Thymus (tissue), 11 donors: ENCODE data around the gene RAPGEF3. TPM values are rescaled to one million over a fixed set of nuclear protein-coding genes. Genes with fewer than 3 reads are reported as not detected.

ENCODE experiments used
- DNase-seq, 9 donors: peaks; one replicate each; pipeline ENCODE4 v3.0.0-alpha.2; 2013; ENCODE audit warnings: low spot score in 9 of 9, low read depth in 6 of 9, missing footprints in 1 of 9
- H3K27ac ChIP-seq, 2 donors: one replicate each; pipeline ENCODE4 v1.5.1; 2013; ENCODE audit warnings: control low read depth in 1 of 2, low read depth in 1 of 2, low read length in 1 of 2, mild to moderate bottlenecking in 1 of 2, moderate library complexity in 1 of 2
- H3K27me3 ChIP-seq, 2 donors: one replicate each; pipeline ENCODE4 v1.5.1; 2013; ENCODE audit warnings: low read length in 1 of 2; ENCODE audit not compliant: control insufficient read depth in 2 of 2, insufficient read depth in 1 of 2
- H3K36me3 ChIP-seq, 2 donors: one replicate each; pipeline ENCODE4 v1.5.1; 2013; ENCODE audit warnings: low read length in 1 of 2, mild to moderate bottlenecking in 1 of 2, moderate library complexity in 1 of 2; ENCODE audit not compliant: control insufficient read depth in 2 of 2, insufficient read depth in 2 of 2
- H3K4me1 ChIP-seq, 2 donors: one replicate each; pipeline ENCODE4 v1.5.1; 2013; ENCODE audit warnings: low read length in 2 of 2; ENCODE audit not compliant: control insufficient read depth in 2 of 2, insufficient read depth in 2 of 2
- H3K4me3 ChIP-seq, 2 donors: one replicate each; pipeline ENCODE4 v1.5.1; 2013; ENCODE audit warnings: low read length in 2 of 2, control low read depth in 1 of 2, mild to moderate bottlenecking in 1 of 2
- H3K9me3 ChIP-seq, 2 donors: one replicate each; pipeline ENCODE4 v1.5.1; 2013; ENCODE audit warnings: low read length in 1 of 2, mild to moderate bottlenecking in 1 of 2; ENCODE audit not compliant: control insufficient read depth in 2 of 2, insufficient read depth in 1 of 2
- WGBS: extraction: QIAGEN DNeasy Blood & Tissue Kit; methylation state at CpG from one replicate; pipeline ENCODE4 v1.1.7; 2013; 5-methylcytosine and 5-hydroxymethylcytosine counted together
- polyA plus RNA-seq: library from polyadenylated mRNA; stranded (reverse); fragments of 200-250 nt; gene quantifications from one replicate; pipeline ENCODE4 v1.2.3, GENCODE V29; 2013
- total RNA-seq: library from RNA; stranded (reverse); fragments of 120-200 nt; gene quantifications from one replicate; pipeline ENCODE4 v1.2.4, GENCODE V29; 2013
- donor health status: healthy.

RAPGEF3 gene
- total and polyA plus RNA-seq, 2 donors = 1.6 to 20.9 TPM

- DNase-seq = no peak
- no peaks in the 10 kb centered on the region for H3K27me3 ChIP-seq
- peaks cover 79 to 91% of the 10 kb centered on the region in 2 donors for H3K4me1 ChIP-seq
- peaks cover 94 to 99% of the 10 kb centered on the region in 2 donors for H3K36me3 ChIP-seq
- no peak overlapping the region for H3K4me3 ChIP-seq
- 81% methylated on average over 7 of the region's 7 CpGs for WGBS
- peak overlapping the region; percentile 2 to 55 for H3K27ac ChIP-seq
- H3K9me3 ChIP-seq = no peaks in the 10 kb centered on the region
Observed at GRCh38 chr12:47801170-47801903, 42.7 kb upstream of the RAPGEF3 start.

DNA sequence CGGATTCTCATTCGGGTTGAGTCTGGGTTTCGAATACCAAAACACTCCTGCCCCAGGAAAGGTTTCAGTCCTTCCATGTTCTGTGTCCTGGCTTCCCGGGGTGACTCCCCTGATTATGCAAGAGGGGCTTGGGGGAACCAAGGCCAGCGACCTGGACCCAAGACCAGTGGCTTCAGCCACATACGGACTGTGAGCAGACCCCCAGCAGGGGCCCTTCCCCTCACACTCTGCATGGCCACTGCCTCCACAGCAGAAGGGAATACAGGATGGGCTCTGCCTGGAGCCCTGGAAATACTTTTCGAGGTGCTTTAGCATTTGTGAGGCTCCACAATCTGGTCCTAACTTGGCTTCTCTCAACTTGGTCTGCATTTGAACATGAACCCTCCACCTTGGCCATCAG is 41.9 kb upstream of the RAPGEF3 start:
- no peak for DNase-seq
- Histone ChIP-seq H3K4me1 (peaks cover 72 to 84% of the 10 kb centered on the region in 2 donors), H3K27me3 (no peaks in the 10 kb centered on the region), H3K9me3 (no peaks in the 10 kb centered on the region), H3K4me3 (no peak overlapping the region), H3K36me3 (peaks cover 96 to 99% of the 10 kb centered on the region in 2 donors), H3K27ac (peak overlapping the region in 1 of 2 donors; percentile 31)
- 97% methylated on average over 7 of the region's 7 CpGs for WGBS

- no peak overlapping the region for H3K4me3 ChIP-seq
- 95% methylated on average over 7 of the region's 7 CpGs for WGBS
- H3K4me1 ChIP-seq = peaks cover 64 to 72% of the 10 kb centered on the region in 2 donors
- no peak for DNase-seq
- H3K27me3 ChIP-seq = no peaks in the 10 kb centered on the region
- peak overlapping the region; percentile 25 to 79 for H3K27ac ChIP-seq
- no peaks in the 10 kb centered on the region for H3K9me3 ChIP-seq
- H3K36me3 ChIP-seq = peaks cover 96 to 99% of the 10 kb centered on the region in 2 donors
Observed at GRCh38 chr12:47799357-47799955, 40.8 kb upstream of the RAPGEF3 start.

GRCh38 chr12:47798382-47798948 is 39.8 kb upstream of the RAPGEF3 start:
- Histone ChIP-seq H3K4me1 (peaks cover 54 to 62% of the 10 kb centered on the region in 2 donors), H3K27me3 (no peaks in the 10 kb centered on the region), H3K36me3 (peaks cover 96 to 99% of the 10 kb centered on the region in 2 donors), H3K27ac (peak overlapping the region; percentile 53 to 79), H3K9me3 (no peaks in the 10 kb centered on the region), H3K4me3 (no peak overlapping the region)
- WGBS = 44% methylated on average over 17 of the region's 17 CpGs
- DNase-seq = peak in 3 of 9 donors; percentile 46 to 69 (median 61)

- DNase-seq = peak in 3 of 9 donors; percentile 51 to 69 (median 52)
- Histone ChIP-seq H3K27ac (peak overlapping the region; percentile 25 to 79), H3K4me3 (no peak overlapping the region), H3K36me3 (peaks cover 94 to 99% of the 10 kb centered on the region in 2 donors), H3K9me3 (no peaks in the 10 kb centered on the region), H3K4me1 (peaks cover 44 to 52% of the 10 kb centered on the region in 2 donors), H3K27me3 (no peaks in the 10 kb centered on the region)
- 82% methylated on average over 10 of the region's 10 CpGs for WGBS
Observed at GRCh38 chr12:47797441-47797840, 38.8 kb upstream of the RAPGEF3 start.

DNA sequence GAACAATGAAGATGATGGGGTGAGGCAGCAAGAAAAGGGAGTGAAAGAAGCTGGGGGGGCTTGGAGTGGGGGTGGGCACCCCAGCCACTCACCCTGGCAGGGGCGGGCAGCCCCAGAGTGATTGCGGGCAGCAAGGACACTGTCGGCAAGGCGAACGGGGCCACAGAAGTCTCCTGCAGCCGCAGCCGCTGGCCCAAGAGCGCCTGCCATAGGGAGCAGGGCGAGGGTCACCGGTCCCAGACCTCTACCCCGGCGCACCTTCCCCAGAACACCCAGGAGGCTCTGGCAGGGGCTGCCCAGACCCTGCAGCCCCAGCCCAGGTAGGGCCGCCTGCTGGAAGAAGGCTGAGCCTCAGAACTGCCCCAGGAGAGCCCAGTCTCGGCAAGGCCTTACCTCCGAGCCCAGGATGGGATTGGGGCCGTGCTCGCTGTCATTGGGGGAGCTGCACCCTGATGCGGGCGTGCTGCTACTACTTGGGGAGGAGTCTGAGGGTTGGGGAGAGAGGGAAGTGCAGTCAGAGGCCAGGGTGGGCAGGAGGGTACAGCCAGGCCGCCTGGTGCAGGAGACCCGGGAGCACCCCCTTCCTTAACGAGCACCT is 37.2 kb upstream of the RAPGEF3 start:
- DNase-seq = no peak
- no peak overlapping the region for H3K27ac ChIP-seq
- H3K4me1 ChIP-seq = peaks cover 31 to 37% of the 10 kb centered on the region in 2 donors
- no peak overlapping the region for H3K4me3 ChIP-seq
- no peaks in the 10 kb centered on the region for H3K27me3 ChIP-seq
- WGBS = 98% methylated on average over 22 of the region's 22 CpGs
- peaks cover 95 to 99% of the 10 kb centered on the region in 2 donors for H3K36me3 ChIP-seq
- H3K9me3 ChIP-seq = no peaks in the 10 kb centered on the region

- peaks cover 95 to 99% of the 10 kb centered on the region in 2 donors for H3K36me3 ChIP-seq
- WGBS = 98% methylated on average over 21 of the region's 21 CpGs
- H3K27ac ChIP-seq = no peak overlapping the region
- H3K9me3 ChIP-seq = no peaks in the 10 kb centered on the region
- no peak for DNase-seq
- H3K4me3 ChIP-seq = no peak overlapping the region
- H3K27me3 ChIP-seq = no peaks in the 10 kb centered on the region
- peaks cover 24 to 30% of the 10 kb centered on the region in 2 donors for H3K4me1 ChIP-seq
Observed at GRCh38 chr12:47795121-47795813, 36.6 kb upstream of the RAPGEF3 start.

DNA sequence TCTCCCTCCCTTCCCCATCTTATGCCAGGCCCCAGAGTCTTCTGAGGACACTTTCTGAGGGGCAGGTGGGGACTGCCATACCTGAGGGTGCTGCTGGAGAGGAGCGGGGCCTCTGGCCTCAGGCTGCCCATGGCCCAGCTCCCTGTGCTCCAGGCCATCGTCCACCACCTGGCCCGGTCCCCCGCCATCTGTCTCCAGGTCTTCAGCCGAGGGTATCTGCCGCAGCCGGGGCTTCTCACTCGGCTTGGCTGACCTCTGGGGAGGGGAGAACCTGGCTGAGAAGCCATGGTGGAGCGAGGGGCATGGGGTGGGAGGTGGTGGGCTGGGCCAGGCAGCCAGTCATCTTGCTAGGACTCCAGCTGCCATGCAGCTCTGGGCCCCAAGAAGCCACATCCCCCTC is 36.0 kb upstream of the RAPGEF3 start:
- no peaks in the 10 kb centered on the region for H3K27me3 ChIP-seq
- peaks cover 96 to 99% of the 10 kb centered on the region in 2 donors for H3K36me3 ChIP-seq
- peaks cover 18 to 24% of the 10 kb centered on the region in 2 donors for H3K4me1 ChIP-seq
- no peaks in the 10 kb centered on the region for H3K9me3 ChIP-seq
- no peak overlapping the region for H3K4me3 ChIP-seq
- no peak for DNase-seq
- WGBS = 97% methylated on average over 9 of the region's 9 CpGs
- H3K27ac ChIP-seq = no peak overlapping the region
